HepG2 (cell line): ENCODE results near the gene ZBTB7B. TPM values are rescaled to one million over a fixed set of nuclear protein-coding genes. Genes with fewer than 3 reads are reported as not detected.
A peak's percentile ranks its signal among the peaks of the same experiment; 100 is the strongest.

Experiments
- AGO2 ChIP-seq: fragments of 200-400 bp; formaldehyde crosslinking; optimal IDR thresholded peaks from 2 replicates; pipeline ENCODE3; 2017; ENCODE audit warnings: mild to moderate bottlenecking, low read depth, low read length, moderate library complexity
- BCL6 ChIP-seq: IDR thresholded peaks from 2 replicates; pipeline ENCODE4 v1.6.1; 2016; ENCODE audit warnings: missing genetic modification reagents, missing compliant biosample characterization
- ETV6 ChIP-seq: sonication (generic); formaldehyde crosslinking; conservative IDR thresholded peaks from 2 replicates; pipeline ENCODE4 v1.4.0; 2020; ENCODE audit warnings: missing genetic modification reagents
- FOXJ3 ChIP-seq: sonication (generic); formaldehyde crosslinking; IDR thresholded peaks from 2 replicates; pipeline ENCODE4 v1.4.0; 2020; ENCODE audit warnings: missing genetic modification reagents, mild to moderate bottlenecking, borderline replicate concordance
- GABPA ChIP-seq, 2 experiments: IDR thresholded peaks; 2 replicates each; pipeline ENCODE4 v1.6.1; 2011 to 2016; ENCODE audit warnings: low read depth in 2 of 2, low read length in 1 of 2, missing biosample characterization in 1 of 2, missing genetic modification characterization in 1 of 2
- KLF13 ChIP-seq: sonication (generic); formaldehyde crosslinking; IDR thresholded peaks from 2 replicates; pipeline ENCODE4 v1.4.0; 2020; ENCODE audit warnings: mild to moderate bottlenecking, missing genetic modification reagents
- MBD4 ChIP-seq: IDR thresholded peaks from 2 replicates; pipeline ENCODE4 v1.6.1; 2012; ENCODE audit warnings: low read length, inconsistent platforms, borderline replicate concordance
- MIER2 ChIP-seq: IDR thresholded peaks from 2 replicates; pipeline ENCODE4 v1.6.1; 2016; ENCODE audit warnings: missing biosample characterization, missing genetic modification reagents
- MXD4 ChIP-seq: IDR thresholded peaks from 2 replicates; pipeline ENCODE4 v1.6.1; 2016; ENCODE audit warnings: mild to moderate bottlenecking, missing biosample characterization, missing genetic modification reagents
- PHB2 ChIP-seq: fragments of 450-650 bp; IDR thresholded peaks from 2 replicates; pipeline ENCODE4 v1.6.1; 2018; ENCODE audit not compliant: partially characterized antibody
- PPARG ChIP-seq: conservative IDR thresholded peaks from 2 replicates; pipeline ENCODE4 v1.6.1; 2016; ENCODE audit warnings: missing biosample characterization, missing genetic modification reagents
- RBAK ChIP-seq: sonication (generic); formaldehyde crosslinking; IDR thresholded peaks from 2 replicates; pipeline ENCODE4 v1.5.1; 2020; ENCODE audit warnings: mild to moderate bottlenecking, missing genetic modification reagents
- ZNF12 ChIP-seq: sonication (generic); formaldehyde crosslinking; IDR thresholded peaks from 2 replicates; pipeline ENCODE4 v1.5.0; 2020; ENCODE audit warnings: missing genetic modification reagents
- ZNF124 ChIP-seq: sonication (generic); formaldehyde crosslinking; IDR thresholded peaks from 2 replicates; pipeline ENCODE4 v1.4.0; 2020; ENCODE audit warnings: missing genetic modification reagents
- ZNF530 ChIP-seq: sonication (generic); formaldehyde crosslinking; IDR thresholded peaks from 2 replicates; pipeline ENCODE4 v1.5.0; 2020; ENCODE audit warnings: low read depth, mild to moderate bottlenecking, missing genetic modification reagents
- ZNF558 ChIP-seq: sonication (generic); formaldehyde crosslinking; IDR thresholded peaks from 2 replicates; pipeline ENCODE4 v1.9.0; 2022; ENCODE audit warnings: mild to moderate bottlenecking, missing genetic modification reagents, borderline replicate concordance
- ZNF747 ChIP-seq: sonication (generic); formaldehyde crosslinking; IDR thresholded peaks from 2 replicates; pipeline ENCODE4 v1.8.1; 2023; ENCODE audit warnings: missing genetic modification reagents, mild to moderate bottlenecking, borderline replicate concordance
- ZNF749 ChIP-seq: sonication (generic); formaldehyde crosslinking; IDR thresholded peaks from 2 replicates; pipeline ENCODE4 v1.8.0; 2022; ENCODE audit warnings: mild to moderate bottlenecking, missing genetic modification reagents, moderate library complexity, borderline replicate concordance
- ZNF83 ChIP-seq: sonication (generic); formaldehyde crosslinking; IDR thresholded peaks from 2 replicates; pipeline ENCODE4 v1.4.0; 2020; ENCODE audit warnings: missing genetic modification reagents, mild to moderate bottlenecking, borderline replicate concordance
- ZSCAN29 ChIP-seq: sonication (generic); formaldehyde crosslinking; conservative IDR thresholded peaks from 2 replicates; pipeline ENCODE4 v1.4.0; 2020; ENCODE audit warnings: mild to moderate bottlenecking, missing genetic modification reagents
- polyA plus RNA-seq, 8 experiments: library from polyadenylated mRNA; depleted of rRNA in 3 of 8; stranded (reverse) in 7 of 8; unstranded in 1 of 8; fragments of >200 nt; fragmentation: Illumina TruSeq in 4 of 8; extraction: Trizol in 4 of 8; gene quantifications; 2 replicates each; pipeline versions ENCODE4 v1.2.1 to v1.2.3, GENCODE V29; 2011 to 2016; ENCODE audit warnings: low read depth in 4 of 8, missing spikeins in 1 of 8, mixed read lengths in 1 of 8; ENCODE audit not compliant: insufficient read depth in 1 of 8
- total RNA-seq, 5 experiments: library from RNA; depleted of rRNA; stranded (reverse); fragments of >200 nt; fragmentation: Illumina TruSeq; extraction: Trizol; gene quantifications; 2 replicates each; pipeline ENCODE4 v1.2.3, GENCODE V29; 2016; ENCODE audit warnings: low read depth in 1 of 5
- TF ChIP-seq, protein P1 (sequence below): sonication (generic); formaldehyde crosslinking; IDR thresholded peaks from 2 replicates; pipeline ENCODE4 v1.5.1; 2020; ENCODE audit warnings: mild to moderate bottlenecking, missing genetic modification reagents, moderate library complexity
- TF ChIP-seq, protein P2 (sequence below): sonication (generic); formaldehyde crosslinking; IDR thresholded peaks from 2 replicates; pipeline ENCODE4 v1.4.0; 2020; ENCODE audit warnings: missing genetic modification reagents, mild to moderate bottlenecking, borderline replicate concordance
- TF ChIP-seq, protein P3 (sequence below): sonication (generic); formaldehyde crosslinking; IDR thresholded peaks from 2 replicates; pipeline ENCODE4 v1.4.0; 2020; ENCODE audit warnings: missing genetic modification reagents; ENCODE audit errors: not compliant biosample characterization
- TF ChIP-seq, protein P4 (sequence below): IDR thresholded peaks from 2 replicates; pipeline ENCODE4 v1.6.1; 2016; ENCODE audit warnings: low read depth

ZBTB7B gene
- total and polyA plus RNA-seq, 2 of the 13 experiments (the other 11 are each of a cell fraction or from before 2014, with no cell fraction given): 15.5 to 17.5 TPM

GRCh38 chr1:154999571-155000410, 2.8 kb upstream of the ZBTB7B start (continued):
- TF ChIP-seq, protein P1, sequence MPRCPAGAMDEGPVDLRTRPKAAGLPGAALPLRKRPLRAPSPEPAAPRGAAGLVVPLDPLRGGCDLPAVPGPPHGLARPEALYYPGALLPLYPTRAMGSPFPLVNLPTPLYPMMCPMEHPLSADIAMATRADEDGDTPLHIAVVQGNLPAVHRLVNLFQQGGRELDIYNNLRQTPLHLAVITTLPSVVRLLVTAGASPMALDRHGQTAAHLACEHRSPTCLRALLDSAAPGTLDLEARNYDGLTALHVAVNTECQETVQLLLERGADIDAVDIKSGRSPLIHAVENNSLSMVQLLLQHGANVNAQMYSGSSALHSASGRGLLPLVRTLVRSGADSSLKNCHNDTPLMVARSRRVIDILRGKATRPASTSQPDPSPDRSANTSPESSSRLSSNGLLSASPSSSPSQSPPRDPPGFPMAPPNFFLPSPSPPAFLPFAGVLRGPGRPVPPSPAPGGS (CRISPR knock-in tag): 0 out of 2 replicates have a peak, but pooled peaks have one; percentile 59
- TF ChIP-seq PHB2 (no peak), KLF13 (no peak), MIER2 (CRISPR knock-in tag) (no peak), MXD4 (no peak), AGO2 (peak; percentile 43), ZNF12 (CRISPR knock-in tag) (no peak), GABPA (IDR thresholded peaks at IDR 0.05; ENCODE audit: low read depth, low read length) (no peak), GABPA (CRISPR knock-in tag; IDR thresholded peaks at IDR 0.05; ENCODE audit: low read depth) (0 out of 2 replicates have a peak, but pooled peaks have one; percentile 20), BCL6 (no peak), ZNF530 (no peak), ZSCAN29 (CRISPR knock-in tag) (no peak), FOXJ3 (CRISPR knock-in tag) (no peak), ZNF747 (CRISPR knock-in tag) (no peak), ZNF558 (CRISPR knock-in tag) (no peak), RBAK (CRISPR knock-in tag) (no peak), ZNF749 (CRISPR knock-in tag) (no peak), PPARG (CRISPR knock-in tag) (0 out of 2 replicates have a peak, but pooled peaks have one; percentile 24), ZNF124 (no peak), ETV6 (CRISPR knock-in tag) (0 out of 2 replicates have a peak, but pooled peaks have one; percentile 3), ZNF83 (CRISPR knock-in tag) (no peak), MBD4 (no peak)
- TF ChIP-seq, protein P2, sequence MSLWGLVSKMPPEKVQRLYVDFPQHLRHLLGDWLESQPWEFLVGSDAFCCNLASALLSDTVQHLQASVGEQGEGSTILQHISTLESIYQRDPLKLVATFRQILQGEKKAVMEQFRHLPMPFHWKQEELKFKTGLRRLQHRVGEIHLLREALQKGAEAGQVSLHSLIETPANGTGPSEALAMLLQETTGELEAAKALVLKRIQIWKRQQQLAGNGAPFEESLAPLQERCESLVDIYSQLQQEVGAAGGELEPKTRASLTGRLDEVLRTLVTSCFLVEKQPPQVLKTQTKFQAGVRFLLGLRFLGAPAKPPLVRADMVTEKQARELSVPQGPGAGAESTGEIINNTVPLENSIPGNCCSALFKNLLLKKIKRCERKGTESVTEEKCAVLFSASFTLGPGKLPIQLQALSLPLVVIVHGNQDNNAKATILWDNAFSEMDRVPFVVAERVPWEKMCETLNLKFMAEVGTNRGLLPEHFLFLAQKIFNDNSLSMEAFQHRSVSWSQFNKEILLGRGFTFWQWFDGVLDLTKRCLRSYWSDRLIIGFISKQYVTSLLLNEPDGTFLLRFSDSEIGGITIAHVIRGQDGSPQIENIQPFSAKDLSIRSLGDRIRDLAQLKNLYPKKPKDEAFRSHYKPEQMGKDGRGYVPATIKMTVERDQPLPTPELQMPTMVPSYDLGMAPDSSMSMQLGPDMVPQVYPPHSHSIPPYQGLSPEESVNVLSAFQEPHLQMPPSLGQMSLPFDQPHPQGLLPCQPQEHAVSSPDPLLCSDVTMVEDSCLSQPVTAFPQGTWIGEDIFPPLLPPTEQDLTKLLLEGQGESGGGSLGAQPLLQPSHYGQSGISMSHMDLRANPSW (CRISPR knock-in tag): no peak
- TF ChIP-seq, protein P3, sequence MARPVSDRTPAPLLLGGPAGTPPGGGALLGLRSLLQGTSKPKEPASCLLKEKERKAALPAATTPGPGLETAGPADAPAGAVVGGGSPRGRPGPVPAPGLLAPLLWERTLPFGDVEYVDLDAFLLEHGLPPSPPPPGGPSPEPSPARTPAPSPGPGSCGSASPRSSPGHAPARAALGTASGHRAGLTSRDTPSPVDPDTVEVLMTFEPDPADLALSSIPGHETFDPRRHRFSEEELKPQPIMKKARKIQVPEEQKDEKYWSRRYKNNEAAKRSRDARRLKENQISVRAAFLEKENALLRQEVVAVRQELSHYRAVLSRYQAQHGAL (CRISPR knock-in tag): no peak
- TF ChIP-seq, protein P4, sequence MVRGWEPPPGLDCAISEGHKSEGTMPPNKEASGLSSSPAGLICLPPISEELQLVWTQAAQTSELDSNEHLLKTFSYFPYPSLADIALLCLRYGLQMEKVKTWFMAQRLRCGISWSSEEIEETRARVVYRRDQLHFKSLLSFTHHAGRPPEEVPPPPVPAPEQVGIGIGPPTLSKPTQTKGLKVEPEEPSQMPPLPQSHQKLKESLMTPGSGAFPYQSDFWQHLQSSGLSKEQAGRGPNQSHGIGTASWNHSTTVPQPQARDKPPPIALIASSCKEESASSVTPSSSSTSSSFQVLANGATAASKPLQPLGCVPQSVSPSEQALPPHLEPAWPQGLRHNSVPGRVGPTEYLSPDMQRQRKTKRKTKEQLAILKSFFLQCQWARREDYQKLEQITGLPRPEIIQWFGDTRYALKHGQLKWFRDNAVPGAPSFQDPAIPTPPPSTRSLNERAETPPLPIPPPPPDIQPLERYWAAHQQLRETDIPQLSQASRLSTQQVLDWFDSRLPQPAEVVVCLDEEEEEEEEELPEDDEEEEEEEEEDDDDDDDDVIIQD (CRISPR knock-in tag): no peak
